Muscle layer of duodenum (tissue), 2 donors: Measurements from ENCODE around the gene SIGLEC1.

Experiments used
- H3K27ac ChIP-seq: one replicate; pipeline ENCODE4 v1.7.0; 2013; ENCODE audit warnings: mild to moderate bottlenecking, low read length
- H3K27me3 ChIP-seq: one replicate; pipeline ENCODE4 v1.7.0; 2013; ENCODE audit warnings: low read depth, mild to moderate bottlenecking, control low read depth, low read length
- H3K36me3 ChIP-seq, 2 donors: one replicate each; pipeline ENCODE4 v1.7.0; 2013; ENCODE audit warnings: low read length in 2 of 2, control low read depth in 1 of 2, mild to moderate bottlenecking in 1 of 2; ENCODE audit not compliant: insufficient read depth in 2 of 2, control insufficient read depth in 1 of 2
- H3K4me1 ChIP-seq, 2 donors: one replicate each; pipeline ENCODE4 v1.7.0; 2013; ENCODE audit warnings: low read length in 2 of 2, mild to moderate bottlenecking in 2 of 2, control low read depth in 1 of 2, moderate library complexity in 1 of 2; ENCODE audit not compliant: insufficient read depth in 2 of 2, control insufficient read depth in 1 of 2
- H3K4me3 ChIP-seq, 2 donors: one replicate each; pipeline ENCODE4 v1.7.0; 2013; ENCODE audit warnings: low read length in 2 of 2, low read depth in 1 of 2, mild to moderate bottlenecking in 1 of 2
- H3K9me3 ChIP-seq, 2 donors: one replicate each; pipeline ENCODE4 v1.7.0; 2013; ENCODE audit warnings: low read length in 2 of 2, control low read depth in 1 of 2, mild to moderate bottlenecking in 1 of 2; ENCODE audit not compliant: control insufficient read depth in 1 of 2
- donor health status: healthy.

The SIGLEC1 gene

DNA sequence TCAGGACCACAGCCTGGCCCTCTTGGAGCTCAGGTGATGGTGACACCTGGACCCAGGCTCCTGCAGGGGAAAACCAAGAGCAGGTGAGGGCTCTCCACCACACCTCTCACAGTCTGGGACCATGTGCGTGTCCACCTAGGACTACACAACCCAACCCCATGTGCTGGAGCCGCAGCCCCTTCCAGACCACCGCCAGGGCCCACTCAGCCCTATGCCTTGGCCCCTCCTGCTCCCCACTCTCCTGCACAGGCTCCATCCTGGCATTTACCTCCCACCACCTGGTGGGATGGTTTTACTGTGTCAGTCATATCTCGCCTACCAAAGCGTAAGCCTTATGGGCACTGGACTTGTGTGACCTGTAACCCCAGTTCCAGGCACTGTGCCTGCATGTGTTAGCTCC lies 17.5 kb downstream of the SIGLEC1 start:
- no peaks in the 10 kb centered on the region for H3K36me3 ChIP-seq
- H3K4me3 ChIP-seq = no peak overlapping the region
- peaks cover 0 to 5% of the 10 kb centered on the region in 2 donors for H3K9me3 ChIP-seq
- H3K27ac ChIP-seq = no peak overlapping the region
- no peaks in the 10 kb centered on the region for H3K27me3 ChIP-seq
- H3K4me1 ChIP-seq = no peaks in the 10 kb centered on the region

DNA sequence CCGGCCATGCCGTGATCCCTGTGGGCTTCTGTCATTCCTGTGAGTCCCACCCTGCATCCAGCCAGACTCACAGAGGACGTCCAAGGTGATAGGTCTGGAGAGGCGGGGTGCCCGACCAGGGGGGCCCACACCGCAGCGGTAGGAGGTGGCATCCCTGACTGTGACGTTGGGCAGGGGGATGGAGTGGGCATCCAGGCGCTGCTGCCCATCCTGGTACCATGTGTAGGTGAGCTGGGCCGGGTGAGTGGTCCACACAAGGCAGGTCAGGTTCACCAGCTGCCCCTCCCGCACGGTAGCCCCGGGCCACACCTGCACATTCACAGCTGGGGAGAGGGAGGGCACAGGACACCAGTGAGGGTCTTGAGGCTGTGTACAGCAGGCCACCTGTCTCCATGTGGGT lies 19.0 kb downstream of the SIGLEC1 start:
- peaks cover 0 to 5% of the 10 kb centered on the region in 2 donors for H3K9me3 ChIP-seq
- H3K4me3 ChIP-seq = no peak overlapping the region
- no peak overlapping the region for H3K27ac ChIP-seq
- H3K4me1 ChIP-seq = no peaks in the 10 kb centered on the region
- no peaks in the 10 kb centered on the region for H3K27me3 ChIP-seq
- no peaks in the 10 kb centered on the region for H3K36me3 ChIP-seq

DNA sequence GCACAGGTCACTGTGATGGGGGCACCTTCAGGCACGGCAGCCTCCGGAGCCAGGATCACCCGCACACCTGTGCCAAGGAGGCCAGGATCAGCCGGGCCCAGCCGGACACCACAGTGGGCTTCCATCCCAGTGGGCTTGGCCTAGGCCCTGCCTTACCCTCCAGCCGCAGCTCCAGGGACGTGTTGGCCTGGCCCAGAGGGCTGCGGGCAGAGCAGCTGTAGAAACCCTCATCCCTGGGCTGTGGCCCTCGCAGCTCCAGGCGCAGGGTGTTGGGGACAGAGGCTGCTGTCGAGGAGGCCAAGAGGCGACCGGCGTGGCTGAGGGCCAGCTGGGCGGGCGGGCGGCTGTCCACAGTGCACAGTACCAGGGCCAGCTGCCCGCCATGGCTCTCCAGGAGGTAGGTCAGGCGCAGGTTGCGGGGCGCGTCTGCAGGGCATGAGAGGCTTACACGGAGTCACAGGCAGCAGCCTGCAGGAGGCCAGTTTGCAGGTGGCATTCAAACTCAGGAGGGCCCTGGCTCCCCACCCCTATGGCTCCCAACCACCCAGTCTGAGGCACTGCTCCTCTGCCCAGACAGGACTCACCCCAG lies 19.6 kb downstream of the SIGLEC1 start:
- no peak overlapping the region for H3K4me3 ChIP-seq
- no peaks in the 10 kb centered on the region for H3K27me3 ChIP-seq
- H3K27ac ChIP-seq = no peak overlapping the region
- peaks cover 0 to 5% of the 10 kb centered on the region in 2 donors for H3K9me3 ChIP-seq
- H3K4me1 ChIP-seq = peaks cover 0 to 1% of the 10 kb centered on the region in 2 donors
- H3K36me3 ChIP-seq = no peaks in the 10 kb centered on the region

DNA sequence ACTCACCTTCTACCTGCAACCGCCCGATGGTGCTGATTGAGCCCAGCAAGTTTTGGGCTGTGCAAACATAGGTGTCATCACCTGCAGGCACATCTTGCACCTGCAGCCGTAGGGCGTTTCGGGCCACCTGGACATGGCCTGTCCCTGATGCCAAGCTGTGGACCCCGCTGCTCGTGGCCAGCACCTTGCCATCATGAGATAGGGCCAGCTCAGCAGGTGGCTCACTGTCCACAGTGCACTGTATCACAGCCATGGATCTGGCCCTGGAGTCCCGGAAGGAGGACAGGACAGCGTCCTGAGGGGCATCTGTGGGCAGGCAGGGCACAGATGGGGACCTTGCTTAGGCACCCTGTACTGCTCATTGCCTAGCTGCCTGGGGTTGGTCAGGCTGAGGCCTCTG lies 20.5 kb downstream of the SIGLEC1 start:
- H3K4me3 ChIP-seq = no peak overlapping the region
- H3K27ac ChIP-seq = no peak overlapping the region
- no peaks in the 10 kb centered on the region for H3K27me3 ChIP-seq
- H3K4me1 ChIP-seq = peaks cover 6 to 10% of the 10 kb centered on the region in 2 donors
- no peaks in the 10 kb centered on the region for H3K36me3 ChIP-seq
- H3K9me3 ChIP-seq = peaks cover 0 to 5% of the 10 kb centered on the region in 2 donors

DNA sequence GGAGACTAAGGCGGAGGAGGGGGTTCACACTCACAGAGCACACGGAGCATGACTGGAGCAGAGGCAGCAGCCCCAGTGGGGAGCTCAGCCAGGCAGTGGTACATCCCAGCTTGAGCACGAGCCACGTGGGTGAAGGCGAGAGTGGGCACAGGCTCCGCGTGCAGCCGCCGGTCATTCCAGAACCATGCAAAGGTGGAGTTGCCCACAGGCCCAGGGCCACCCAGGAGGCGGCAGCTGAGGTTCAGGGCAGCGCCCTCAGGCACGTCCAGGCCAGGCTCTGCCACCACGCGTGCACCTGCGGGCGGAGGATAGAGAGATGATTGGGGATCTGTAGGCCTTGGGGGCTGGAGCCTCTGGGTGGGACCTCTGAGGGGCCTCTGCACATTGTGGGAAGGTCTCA lies 21.1 kb downstream of the SIGLEC1 start:
- Histone ChIP-seq H3K36me3 (no peaks in the 10 kb centered on the region), H3K4me1 (peaks cover 10 to 16% of the 10 kb centered on the region in 2 donors), H3K4me3 (no peak overlapping the region)

DNA sequence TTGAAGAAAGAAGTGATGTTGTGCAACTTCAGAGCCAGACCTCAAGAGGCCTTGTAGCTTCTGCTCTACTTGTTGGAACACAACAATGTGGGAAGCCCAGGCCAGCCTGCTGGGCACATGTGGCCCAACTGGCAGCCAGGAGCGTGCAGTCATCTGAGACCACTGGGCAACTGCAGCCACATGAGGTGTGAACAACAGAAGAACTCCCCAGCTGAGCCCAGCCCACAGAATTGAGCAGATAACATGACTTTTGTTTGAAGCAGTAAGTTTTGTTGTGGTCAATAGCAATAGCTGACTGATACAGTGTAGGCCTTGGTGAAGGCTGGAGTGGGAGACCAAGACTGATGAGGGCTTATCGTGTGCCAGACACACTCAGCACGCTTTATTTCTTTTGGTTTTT lies 22.0 kb downstream of the SIGLEC1 start:
- no peak overlapping the region for H3K27ac ChIP-seq
- no peaks in the 10 kb centered on the region for H3K36me3 ChIP-seq
- H3K4me1 ChIP-seq = peaks cover 10 to 21% of the 10 kb centered on the region in 2 donors
- no peak overlapping the region for H3K4me3 ChIP-seq
- no peaks in the 10 kb centered on the region for H3K27me3 ChIP-seq
- no peaks in the 10 kb centered on the region for H3K9me3 ChIP-seq

More for the DNA sequence above, 21.1 kb downstream of the SIGLEC1 start:
- no peak overlapping the region for H3K27ac ChIP-seq
- H3K9me3 ChIP-seq = peaks cover 0 to 1% of the 10 kb centered on the region in 2 donors
- H3K27me3 ChIP-seq = no peaks in the 10 kb centered on the region

DNA sequence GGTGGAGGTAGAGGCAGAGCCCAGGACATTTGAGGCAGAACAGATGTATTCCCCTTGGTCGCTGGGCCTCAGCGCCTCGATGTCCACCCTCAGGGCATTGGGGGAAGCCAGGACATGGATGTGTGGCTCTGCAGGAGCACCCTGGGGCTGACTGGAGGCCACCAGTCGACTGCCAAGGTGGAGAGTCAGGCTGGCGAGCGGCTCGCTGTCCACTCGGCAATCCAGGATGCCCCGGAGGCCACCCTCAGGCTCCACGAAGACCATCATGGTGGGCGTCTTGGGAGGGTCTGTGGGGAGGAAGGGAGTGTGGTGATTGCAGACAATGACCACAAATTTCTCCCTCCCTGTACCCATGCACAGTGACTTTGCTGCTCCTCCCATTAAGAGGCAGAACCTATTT lies 22.4 kb downstream of the SIGLEC1 start:
- Histone ChIP-seq H3K4me1 (peaks cover 10 to 21% of the 10 kb centered on the region in 2 donors), H3K36me3 (no peaks in the 10 kb centered on the region), H3K27ac (no peak overlapping the region), H3K9me3 (no peaks in the 10 kb centered on the region), H3K4me3 (no peak overlapping the region), H3K27me3 (no peaks in the 10 kb centered on the region)

DNA sequence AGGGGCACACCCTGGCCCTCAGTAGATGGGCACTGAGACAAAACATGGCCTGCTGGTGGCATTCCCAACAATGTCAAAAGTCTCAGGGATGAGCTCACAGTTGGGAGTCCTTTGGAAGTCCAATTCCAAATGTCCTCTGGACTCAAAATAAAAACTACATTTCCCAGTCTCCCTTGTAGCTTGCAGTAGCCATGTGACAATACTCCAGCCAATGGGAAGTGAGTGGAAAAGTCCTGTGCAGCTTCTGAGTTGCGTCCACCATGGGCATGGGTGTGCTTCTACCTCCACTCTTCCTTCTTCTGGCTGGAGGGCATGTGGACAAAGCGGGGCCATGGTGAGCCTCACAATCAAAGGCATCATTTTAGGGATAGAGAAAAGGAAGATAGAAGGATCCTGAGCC lies 24.7 kb downstream of the SIGLEC1 start:
- Histone ChIP-seq H3K27me3 (no peaks in the 10 kb centered on the region), H3K36me3 (no peaks in the 10 kb centered on the region), H3K4me1 (peaks cover 10 to 21% of the 10 kb centered on the region in 2 donors), H3K27ac (peak overlapping the region; percentile 61), H3K4me3 (peak overlapping the region in 1 of 2 donors; percentile 12), H3K9me3 (no peaks in the 10 kb centered on the region)

DNA sequence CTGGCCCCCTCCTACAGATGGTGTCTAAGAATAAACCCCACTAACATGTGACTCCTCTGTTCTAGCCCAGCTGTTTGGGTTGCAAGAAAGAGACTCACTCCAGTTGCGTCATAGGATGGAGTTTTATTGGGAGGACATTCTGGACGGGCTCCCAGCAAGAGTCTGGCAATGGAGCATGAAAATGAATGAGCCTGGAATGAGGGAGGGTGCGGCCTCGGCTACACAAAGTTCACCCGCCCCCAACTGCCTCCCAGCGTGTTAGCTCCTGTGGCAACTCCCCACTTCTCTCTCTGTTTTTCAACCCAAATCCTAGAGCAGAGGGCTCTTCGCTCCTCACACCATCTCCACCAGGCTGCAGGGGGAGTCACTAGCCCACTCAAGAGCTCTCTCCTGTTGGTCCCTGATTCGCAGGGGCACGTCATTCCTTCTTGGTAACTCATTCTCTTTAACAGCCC lies 25.5 kb downstream of the SIGLEC1 start:
- H3K36me3 ChIP-seq = no peaks in the 10 kb centered on the region
- H3K4me3 ChIP-seq = peak overlapping the region in 1 of 2 donors; percentile 12
- peaks cover 10 to 21% of the 10 kb centered on the region in 2 donors for H3K4me1 ChIP-seq
- H3K9me3 ChIP-seq = no peaks in the 10 kb centered on the region
- H3K27me3 ChIP-seq = no peaks in the 10 kb centered on the region
- H3K27ac ChIP-seq = peak overlapping the region; percentile 61

DNA sequence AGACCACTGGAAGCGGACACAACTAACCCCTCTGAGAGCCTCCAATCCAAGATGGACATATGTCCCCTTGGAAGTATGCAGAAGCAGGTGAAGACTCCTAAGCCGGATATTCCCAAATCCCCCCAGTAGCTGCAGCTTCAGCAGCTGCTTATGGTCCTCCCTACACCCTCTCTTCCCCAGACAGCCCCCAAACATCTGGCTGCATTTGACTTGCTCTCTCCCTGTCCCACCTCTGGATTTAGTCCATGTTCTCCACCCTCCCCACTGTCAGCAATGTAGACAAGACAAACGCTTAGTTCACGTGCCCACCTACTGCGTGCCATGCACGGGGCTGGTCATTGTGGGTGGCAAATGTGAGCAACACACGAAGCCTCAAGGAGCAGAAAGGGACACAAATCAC lies 26.0 kb downstream of the SIGLEC1 start:
- Histone ChIP-seq H3K27ac (no peak overlapping the region), H3K27me3 (no peaks in the 10 kb centered on the region), H3K4me3 (no peak overlapping the region), H3K4me1 (peaks cover 10 to 21% of the 10 kb centered on the region in 2 donors), H3K9me3 (no peaks in the 10 kb centered on the region), H3K36me3 (no peaks in the 10 kb centered on the region)

DNA sequence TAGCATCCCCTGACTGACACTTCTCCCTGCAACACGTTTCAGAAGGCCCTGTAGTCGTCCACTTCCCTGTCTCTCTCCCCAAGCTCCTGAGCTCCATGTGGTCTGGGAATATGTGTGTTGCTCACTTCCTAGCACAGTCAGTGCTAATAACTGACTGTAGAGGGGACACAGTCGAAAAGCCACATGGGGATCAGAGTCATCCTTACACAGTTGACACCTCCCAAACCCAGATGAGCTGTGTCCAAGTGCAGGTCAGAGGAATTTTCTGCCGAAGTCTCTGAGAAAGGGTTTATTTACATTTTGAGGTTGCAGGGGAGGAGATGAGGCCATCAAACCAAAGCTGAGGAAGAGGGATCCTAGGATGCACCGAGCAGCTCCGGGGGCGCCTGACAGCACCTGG lies 27.1 kb downstream of the SIGLEC1 start:
- Histone ChIP-seq H3K4me1 (peaks cover 10 to 29% of the 10 kb centered on the region in 2 donors), H3K27ac (no peak overlapping the region), H3K27me3 (no peaks in the 10 kb centered on the region), H3K9me3 (no peaks in the 10 kb centered on the region), H3K4me3 (no peak overlapping the region), H3K36me3 (no peaks in the 10 kb centered on the region)
